ENCODE data around the gene PCDHGB2. TPM values are rescaled to one million over a fixed set of nuclear protein-coding genes. Genes with fewer than 3 reads are reported as not detected.
"Not testable (repeated sequence)": the region's sequence is repeated elsewhere in the genome, so short reads cannot be mapped to it uniquely, and the experiment has no call there.

Gene PCDHGB2
- total RNA-seq, 1 donor from 2014 or later, result 0.91 TPM

GRCh38 chr5:141397756-141398551 is 38.2 kb downstream of the PCDHGB2 start, which contains the start of gene PCDHGB5:
Gene PCDHGB5 (plus strand): TSS chr5:141397947. CDS start chr5:141398128, 181 bp downstream.
- H3K4me1 Mint-ChIP-seq (ENCODE audit: low read depth); H3K36me3 Mint-ChIP-seq (ENCODE audit: low read depth); intact Hi-C loops (cut with micrococcal nuclease); H3K27ac Mint-ChIP-seq: not testable (repeated sequence)
- H3K27me3 Mint-ChIP-seq (ENCODE audit: low read depth), result peaks cover 22% of the 10 kb centered on the region
- peak within 1 kb of the TSS; percentile 55 for H3K4me3 Mint-ChIP-seq (ENCODE audit: low read depth)
- DNase-seq (ENCODE audit: low spot score), result peak; percentile 31
- peaks cover 36% of the 10 kb centered on the region for H3K9me3 Mint-ChIP-seq

DNA sequence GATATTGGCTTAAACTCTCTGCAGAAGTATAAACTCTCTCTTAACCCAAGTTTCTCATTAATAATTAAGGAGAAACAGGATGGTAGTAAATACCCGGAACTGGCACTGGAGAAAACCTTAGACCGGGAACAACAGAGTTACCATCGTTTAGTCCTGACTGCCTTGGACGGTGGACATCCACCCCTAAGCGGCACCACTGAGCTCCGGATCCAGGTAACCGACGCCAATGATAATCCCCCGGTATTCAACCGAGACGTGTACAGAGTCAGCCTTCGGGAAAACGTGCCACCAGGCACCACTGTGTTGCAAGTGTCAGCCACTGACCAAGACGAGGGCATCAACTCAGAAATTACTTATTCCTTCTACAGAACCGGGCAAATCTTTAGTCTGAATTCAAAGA is 38.8 kb downstream of the PCDHGB2 start:
- Mint-ChIP-seq H3K4me3 (ENCODE audit: low read depth) (no peak overlapping the region), H3K27ac (no peak overlapping the region), H3K27me3 (ENCODE audit: low read depth) (peaks cover 23% of the 10 kb centered on the region), H3K4me1 (ENCODE audit: low read depth) (no peaks in the 10 kb centered on the region), H3K9me3 (peaks cover 35% of the 10 kb centered on the region), H3K36me3 (ENCODE audit: low read depth) (no peaks in the 10 kb centered on the region)
- no peak for DNase-seq (ENCODE audit: low spot score)
- intact Hi-C loops (cut with micrococcal nuclease), result no loop called here

DNA sequence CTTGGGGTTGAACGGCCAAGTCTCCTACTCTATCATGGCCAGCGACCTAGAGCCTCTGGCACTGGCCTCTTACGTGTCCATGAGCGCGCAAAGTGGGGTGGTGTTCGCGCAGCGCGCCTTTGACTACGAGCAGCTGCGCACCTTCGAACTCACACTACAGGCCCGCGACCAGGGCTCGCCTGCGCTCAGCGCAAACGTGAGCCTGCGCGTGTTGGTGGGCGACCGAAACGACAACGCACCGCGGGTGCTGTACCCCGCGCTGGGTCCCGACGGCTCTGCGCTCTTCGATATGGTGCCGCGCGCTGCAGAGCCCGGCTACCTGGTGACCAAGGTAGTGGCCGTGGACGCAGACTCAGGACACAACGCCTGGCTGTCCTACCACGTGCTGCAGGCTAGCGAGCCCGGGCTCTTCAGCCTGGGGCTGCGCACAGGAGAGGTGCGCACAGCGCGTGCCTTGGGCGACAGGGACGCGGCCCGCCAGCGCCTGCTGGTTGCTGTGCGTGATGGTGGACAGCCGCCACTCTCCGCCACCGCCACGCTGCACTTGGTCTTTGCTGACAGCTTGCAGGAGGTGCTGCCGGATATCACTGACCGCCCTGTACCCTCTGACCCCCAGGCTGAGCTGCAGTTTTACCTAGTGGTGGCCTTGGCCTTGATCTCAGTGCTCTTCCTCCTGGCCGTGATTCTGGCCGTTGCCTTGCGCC is 39.9 kb downstream of the PCDHGB2 start:
- Mint-ChIP-seq H3K4me1 (ENCODE audit: low read depth) (no peaks in the 10 kb centered on the region), H3K27me3 (ENCODE audit: low read depth) (peaks cover 25% of the 10 kb centered on the region), H3K36me3 (ENCODE audit: low read depth) (no peaks in the 10 kb centered on the region), H3K9me3 (peaks cover 30% of the 10 kb centered on the region), H3K27ac (no peak overlapping the region), H3K4me3 (ENCODE audit: low read depth) (no peak overlapping the region)
- DNase-seq (ENCODE audit: low spot score), result no peak
- intact Hi-C loops (cut with micrococcal nuclease), result no loop called here

DNA sequence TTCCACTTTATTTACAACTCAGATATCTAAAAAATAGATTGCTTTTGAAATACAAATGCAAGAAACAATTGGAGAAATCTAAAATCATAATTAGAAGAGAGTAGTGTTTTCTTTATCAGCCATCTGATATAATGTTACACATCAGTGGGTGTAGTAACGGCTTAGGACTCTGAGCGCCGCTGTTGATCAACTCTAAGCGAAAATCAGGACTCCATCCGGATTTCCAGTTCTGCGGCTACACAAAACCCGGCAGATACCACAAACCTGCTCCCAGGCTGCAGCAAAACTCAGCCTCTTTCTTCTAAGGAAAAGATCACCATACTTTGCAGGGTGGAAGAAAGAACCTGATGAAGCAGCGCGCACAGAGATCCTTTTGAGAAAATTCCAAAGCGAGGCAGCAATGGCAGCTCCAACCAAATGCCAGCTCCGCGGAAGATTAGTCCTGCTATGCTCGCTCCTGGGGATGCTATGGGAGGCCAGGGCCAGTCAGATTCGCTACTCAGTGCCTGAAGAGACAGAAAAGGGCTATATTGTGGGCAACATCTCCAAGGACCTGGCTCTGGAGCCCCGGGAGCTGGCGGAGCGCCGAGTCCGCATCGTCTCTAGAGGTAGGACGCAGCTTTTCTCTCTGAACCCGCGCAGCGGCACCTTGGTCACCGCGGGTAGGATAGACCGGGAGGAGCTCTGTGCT is 42.9 kb downstream of the PCDHGB2 start, which contains the start of gene PCDHGA9:
Gene PCDHGA9, plus strand, starts transcription at position 226 of the 691 bp plus-strand sequence. Its CDS starts 175 bp downstream, at position 401.
- H3K27ac Mint-ChIP-seq, result no peak within 1 kb of the TSS
- peaks cover 30% of the 10 kb centered on the region for H3K27me3 Mint-ChIP-seq (ENCODE audit: low read depth)
- peaks cover 29% of the 10 kb centered on the region for H3K9me3 Mint-ChIP-seq
- intact Hi-C loops (cut with micrococcal nuclease), result no loop called here
- H3K4me3 Mint-ChIP-seq (ENCODE audit: low read depth), result no peak within 1 kb of the TSS
- no peaks in the 10 kb centered on the region for H3K4me1 Mint-ChIP-seq (ENCODE audit: low read depth)
- no peaks in the 10 kb centered on the region for H3K36me3 Mint-ChIP-seq (ENCODE audit: low read depth)
- no peak for DNase-seq (ENCODE audit: low spot score)

DNA sequence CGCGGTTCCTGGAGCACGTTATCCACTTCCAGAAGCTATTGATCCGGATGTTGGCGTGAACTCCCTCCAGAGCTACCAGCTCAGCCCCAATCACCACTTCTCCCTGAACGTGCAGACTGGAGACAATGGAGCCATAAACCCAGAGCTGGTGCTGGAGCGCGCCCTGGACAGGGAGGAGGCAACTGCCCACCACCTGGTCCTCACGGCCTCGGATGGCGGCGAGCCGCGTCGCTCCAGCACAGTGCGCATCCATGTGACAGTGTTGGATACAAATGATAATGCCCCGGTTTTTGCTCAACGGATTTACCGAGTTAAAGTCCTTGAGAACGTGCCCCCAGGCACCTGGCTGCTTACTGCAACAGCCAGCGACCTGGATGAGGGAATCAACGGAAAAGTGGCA is 43.6 kb downstream of the PCDHGB2 start:
- Mint-ChIP-seq H3K9me3 (peaks cover 30% of the 10 kb centered on the region), H3K27ac (no peak overlapping the region), H3K36me3 (ENCODE audit: low read depth) (peaks cover 2% of the 10 kb centered on the region), H3K4me1 (ENCODE audit: low read depth) (peaks cover 2% of the 10 kb centered on the region), H3K4me3 (ENCODE audit: low read depth) (no peak overlapping the region), H3K27me3 (ENCODE audit: low read depth) (peaks cover 36% of the 10 kb centered on the region)
- intact Hi-C loops (cut with micrococcal nuclease), result no loop called here
- DNase-seq (ENCODE audit: low spot score), result no peak

DNA sequence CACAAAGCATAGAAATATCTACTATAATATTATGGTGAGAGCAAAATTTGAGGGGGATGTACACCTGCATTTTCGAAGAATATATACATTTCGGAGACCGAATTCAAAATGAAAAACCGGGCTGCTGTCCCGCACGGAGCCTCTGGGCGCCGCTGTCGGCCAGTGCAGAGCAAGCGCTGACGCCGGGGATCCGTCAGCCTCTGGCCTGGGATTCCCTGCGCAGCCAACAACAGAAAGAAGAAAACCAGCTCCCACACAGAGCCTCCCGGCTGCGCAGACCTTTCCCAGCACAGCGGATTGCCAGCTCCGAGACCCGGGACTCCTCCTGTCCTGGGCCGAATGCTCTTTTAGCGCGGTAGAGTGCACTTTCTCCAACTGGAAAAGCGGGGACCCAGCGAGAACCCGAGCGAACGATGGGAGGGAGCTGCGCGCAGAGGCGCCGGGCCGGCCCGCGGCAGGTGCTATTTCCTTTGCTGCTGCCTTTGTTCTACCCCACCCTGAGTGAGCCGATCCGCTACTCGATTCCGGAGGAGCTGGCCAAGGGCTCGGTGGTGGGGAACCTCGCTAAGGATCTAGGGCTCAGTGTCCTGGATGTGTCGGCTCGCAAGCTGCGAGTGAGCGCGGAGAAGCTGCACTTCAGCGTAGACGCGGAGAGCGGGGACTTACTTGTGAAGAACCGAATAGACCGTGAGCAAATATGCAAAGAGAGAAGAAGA is 48.2 kb downstream of the PCDHGB2 start, which contains the start of gene PCDHGB6:
Gene PCDHGB6, plus strand, starts transcription at position 232 of the 716 bp plus-strand sequence. Its CDS starts 182 bp downstream, at position 414.
- not testable (repeated sequence) for H3K27ac Mint-ChIP-seq; DNase-seq (ENCODE audit: low spot score); H3K4me1 Mint-ChIP-seq (ENCODE audit: low read depth)
- peaks cover 23% of the 10 kb centered on the region for H3K9me3 Mint-ChIP-seq
- H3K36me3 Mint-ChIP-seq (ENCODE audit: low read depth), result peaks cover 10% of the 10 kb centered on the region
- intact Hi-C loops (cut with micrococcal nuclease), result loop anchor here (5.0 kb wide), 1 partner anchor 171 kb away; no protein-coding TSS in a partner anchor
- H3K27me3 Mint-ChIP-seq (ENCODE audit: low read depth), result peaks cover 40% of the 10 kb centered on the region
- peak within 1 kb of the TSS; percentile 55 for H3K4me3 Mint-ChIP-seq (ENCODE audit: low read depth)

DNA sequence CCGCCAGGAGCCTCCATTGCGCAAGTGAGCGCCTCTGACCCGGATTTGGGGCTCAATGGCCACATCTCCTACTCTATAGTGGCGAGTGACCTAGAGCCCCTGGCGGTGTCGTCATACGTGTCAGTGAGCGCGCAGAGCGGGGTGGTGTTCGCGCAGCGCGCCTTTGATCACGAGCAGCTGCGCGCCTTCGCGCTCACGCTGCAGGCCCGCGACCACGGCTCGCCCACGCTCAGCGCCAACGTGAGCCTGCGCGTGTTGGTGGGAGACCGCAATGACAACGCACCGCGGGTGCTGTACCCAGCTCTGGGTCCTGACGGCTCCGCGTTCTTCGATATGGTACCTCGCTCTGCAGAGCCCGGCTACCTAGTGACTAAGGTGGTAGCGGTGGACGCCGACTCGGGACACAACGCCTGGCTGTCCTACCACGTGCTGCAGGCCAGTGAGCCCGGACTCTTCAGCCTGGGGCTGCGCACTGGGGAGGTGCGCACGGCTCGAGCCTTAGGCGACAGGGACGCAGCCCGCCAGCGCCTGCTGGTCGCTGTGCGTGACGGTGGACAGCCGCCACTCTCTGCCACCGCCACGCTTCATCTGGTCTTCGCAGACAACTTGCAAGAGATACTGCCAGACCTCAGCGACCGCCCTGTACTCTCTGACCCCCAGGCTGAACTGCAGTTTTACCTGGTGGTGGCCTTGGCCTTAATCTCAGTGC is 50.0 kb downstream of the PCDHGB2 start:
- H3K27me3 Mint-ChIP-seq (ENCODE audit: low read depth), result peaks cover 51% of the 10 kb centered on the region
- no peak overlapping the region for H3K4me3 Mint-ChIP-seq (ENCODE audit: low read depth)
- H3K36me3 Mint-ChIP-seq (ENCODE audit: low read depth), result peaks cover 13% of the 10 kb centered on the region
- H3K9me3 Mint-ChIP-seq, result peaks cover 24% of the 10 kb centered on the region
- intact Hi-C loops (cut with micrococcal nuclease), result loop anchor here (5.0 kb wide), 1 partner anchor 172 kb away; no protein-coding TSS in a partner anchor
- H3K4me1 Mint-ChIP-seq (ENCODE audit: low read depth), result peaks cover 16% of the 10 kb centered on the region
- no peak overlapping the region for H3K27ac Mint-ChIP-seq
- DNase-seq (ENCODE audit: low spot score), result no peak

GRCh38 chr5:141411575-141411974 is 51.8 kb downstream of the PCDHGB2 start:
- intact Hi-C loops (cut with micrococcal nuclease), result no loop called here
- Mint-ChIP-seq H3K9me3 (peaks cover 24% of the 10 kb centered on the region), H3K36me3 (ENCODE audit: low read depth) (peaks cover 13% of the 10 kb centered on the region), H3K4me3 (ENCODE audit: low read depth) (no peak overlapping the region), H3K27me3 (ENCODE audit: low read depth) (peaks cover 61% of the 10 kb centered on the region), H3K4me1 (ENCODE audit: low read depth) (peaks cover 16% of the 10 kb centered on the region), H3K27ac (no peak overlapping the region)
- DNase-seq (ENCODE audit: low spot score), result no peak

Other genes with a start within 250 kb of the PCDHGB2 start
- not detected in 2 replicates for gene PCDHB4, start 238.2 kb upstream of the PCDHGB2 start, total RNA-seq
- not detected in 2 replicates for gene PCDHB5, start 224.8 kb upstream of the PCDHGB2 start, total RNA-seq
- gene PCDHB6, start 209.9 kb upstream of the PCDHGB2 start, total RNA-seq, result not detected in 2 replicates
- gene PCDHB7, start 187.3 kb upstream of the PCDHGB2 start, total RNA-seq, result 0.07 TPM in 1 of 2 replicates, not detected in the other
- not detected in 2 replicates for gene PCDHB8, start 182.2 kb upstream of the PCDHGB2 start, total RNA-seq
- not detected in 2 replicates for gene PCDHB16, start 177.6 kb upstream of the PCDHGB2 start, total RNA-seq
- gene PCDHB9, start 172.8 kb upstream of the PCDHGB2 start, total RNA-seq, result not detected in 2 replicates
- gene PCDHB10, start 167.6 kb upstream of the PCDHGB2 start, total RNA-seq, result not detected in 2 replicates
- not detected in 2 replicates for gene PCDHB11, start 160.4 kb upstream of the PCDHGB2 start, total RNA-seq
- gene PCDHB12, start 151.3 kb upstream of the PCDHGB2 start, total RNA-seq, result not detected in 2 replicates
- gene PCDHB13, start 146.1 kb upstream of the PCDHGB2 start, total RNA-seq, result 0.02 TPM in 1 of 2 replicates, not detected in the other
- gene PCDHB14, start 136.7 kb upstream of the PCDHGB2 start, total RNA-seq, result not detected in 2 replicates
- gene PCDHB15, start 114.6 kb upstream of the PCDHGB2 start, total RNA-seq, result not detected in 2 replicates
- 0.16 TPM in 1 of 2 replicates, not detected in the other for gene SLC25A2, start 55.9 kb upstream of the PCDHGB2 start, total RNA-seq
- 67.1 and 70.5 TPM in 2 replicates for gene TAF7, start 39.2 kb upstream of the PCDHGB2 start, total RNA-seq
- 0.09 and 0.14 TPM in 2 replicates for gene PCDHGA1, start 29.5 kb upstream of the PCDHGB2 start, total RNA-seq
- gene PCDHGA2, start 21.2 kb upstream of the PCDHGB2 start, total RNA-seq, result 0.09 and 0.11 TPM in 2 replicates
- gene PCDHGA3, start 16.2 kb upstream of the PCDHGB2 start, total RNA-seq, result 0.11 and 0.16 TPM in 2 replicates
- 0.16 and 0.48 TPM in 2 replicates for gene PCDHGB1, start 9.9 kb upstream of the PCDHGB2 start, total RNA-seq
- 0.44 and 0.57 TPM in 2 replicates for gene PCDHGA4, start 5.0 kb upstream of the PCDHGB2 start, total RNA-seq
- gene PCDHGA5, start 4.2 kb downstream of the PCDHGB2 start, total RNA-seq, result 0.43 and 0.51 TPM in 2 replicates
- 0.46 and 0.85 TPM in 2 replicates for gene PCDHGB3, start 10.2 kb downstream of the PCDHGB2 start, total RNA-seq
- gene PCDHGA6, start 13.9 kb downstream of the PCDHGB2 start, total RNA-seq, result 0.48 and 0.55 TPM in 2 replicates
- gene PCDHGA7, start 22.7 kb downstream of the PCDHGB2 start, total RNA-seq, result 0.16 and 0.30 TPM in 2 replicates
- 0.28 and 0.34 TPM in 2 replicates for gene PCDHGB4, start 27.7 kb downstream of the PCDHGB2 start, total RNA-seq
- gene PCDHGA8, start 32.6 kb downstream of the PCDHGB2 start, total RNA-seq, result 0.07 and 0.23 TPM in 2 replicates
- 0.62 and 0.92 TPM in 2 replicates for gene PCDHGB5, start 38.0 kb downstream of the PCDHGB2 start, total RNA-seq
- 0.23 and 0.32 TPM in 2 replicates for gene PCDHGA9, start 42.8 kb downstream of the PCDHGB2 start, total RNA-seq
- gene PCDHGB6, start 48.0 kb downstream of the PCDHGB2 start, total RNA-seq, result 0.21 and 0.34 TPM in 2 replicates
- 0.21 and 0.34 TPM in 2 replicates for gene PCDHGA10, start 53.0 kb downstream of the PCDHGB2 start, total RNA-seq
- 0.18 and 0.23 TPM in 2 replicates for gene PCDHGB7, start 57.7 kb downstream of the PCDHGB2 start, total RNA-seq
- 0.21 and 0.39 TPM in 2 replicates for gene PCDHGA11, start 61.1 kb downstream of the PCDHGB2 start, total RNA-seq
- gene PCDHGA12, start 70.5 kb downstream of the PCDHGB2 start, total RNA-seq, result 0.11 and 0.16 TPM in 2 replicates
- 0.21 and 0.23 TPM in 2 replicates for gene PCDHGC3, start 116.0 kb downstream of the PCDHGB2 start, total RNA-seq
- not detected in 2 replicates for gene PCDHGC4, start 125.0 kb downstream of the PCDHGB2 start, total RNA-seq
- gene PCDHGC5, start 129.1 kb downstream of the PCDHGB2 start, total RNA-seq, result not detected in 2 replicates